Stimulated activated naive CD8-positive, alpha-beta T cell treated with anti-CD3 and anti-CD28 coated beads, Interleukin-15, Interleukin-2, amounts not matched to agents 100 ng/mL and 50 ng/mL, for 24 hours (primary cell): ENCODE measurements around the gene PUDP.
"Not testable (repeated sequence)": the region's sequence is repeated elsewhere in the genome, so short reads cannot be mapped to it uniquely, and the experiment has no call there.

Experiments
- H3K27ac Mint-ChIP-seq: one replicate; pipeline ENCODE4 v1.8.0; 2021; ENCODE audit warnings: mild to moderate bottlenecking, mixed read lengths
- H3K27me3 Mint-ChIP-seq: one replicate; pipeline ENCODE4 v1.8.0; 2021; ENCODE audit warnings: mixed read lengths
- H3K36me3 Mint-ChIP-seq: one replicate; pipeline ENCODE4 v1.8.0; 2021; ENCODE audit warnings: low read depth, mixed read lengths
- H3K4me1 Mint-ChIP-seq: one replicate; pipeline ENCODE4 v1.8.0; 2021; ENCODE audit warnings: low read depth, mixed read lengths
- H3K4me3 Mint-ChIP-seq: one replicate; pipeline ENCODE4 v1.8.0; 2021; ENCODE audit warnings: mild to moderate bottlenecking, mixed read lengths
- H3K9me3 Mint-ChIP-seq: one replicate; pipeline ENCODE4 v1.8.0; 2021; ENCODE audit warnings: mixed read lengths

The PUDP gene

GRCh38 chrX:7024850-7025249 is 123.1 kb downstream of the PUDP start:
- Mint-ChIP-seq H3K27ac (no peak overlapping the region), H3K36me3 (no peaks in the 10 kb centered on the region), H3K9me3 (peaks cover under 1% of the 10 kb centered on the region), H3K27me3 (no peaks in the 10 kb centered on the region), H3K4me3 (no peak overlapping the region), H3K4me1 (no peaks in the 10 kb centered on the region)

- not testable (repeated sequence) for H3K36me3 Mint-ChIP-seq, H3K9me3 Mint-ChIP-seq, H3K4me3 Mint-ChIP-seq, H3K27ac Mint-ChIP-seq, H3K27me3 Mint-ChIP-seq, H3K4me1 Mint-ChIP-seq
These were observed 125.0 kb downstream of the PUDP start for GRCh38 chrX:7022996-7023395.

- no peaks in the 10 kb centered on the region for H3K4me1 Mint-ChIP-seq
- H3K27ac Mint-ChIP-seq: no peak overlapping the region
- H3K36me3 Mint-ChIP-seq: no peaks in the 10 kb centered on the region
- no peaks in the 10 kb centered on the region for H3K27me3 Mint-ChIP-seq
- peaks cover 3% of the 10 kb centered on the region for H3K9me3 Mint-ChIP-seq
- H3K4me3 Mint-ChIP-seq: no peak overlapping the region
These were observed 126.0 kb downstream of the PUDP start for GRCh38 chrX:7021991-7022390.

- H3K27me3 Mint-ChIP-seq: no peaks in the 10 kb centered on the region
- no peaks in the 10 kb centered on the region for H3K36me3 Mint-ChIP-seq
- peaks cover 3% of the 10 kb centered on the region for H3K9me3 Mint-ChIP-seq
- no peak overlapping the region for H3K4me3 Mint-ChIP-seq
- no peaks in the 10 kb centered on the region for H3K4me1 Mint-ChIP-seq
- H3K27ac Mint-ChIP-seq: no peak overlapping the region
These were observed 128.4 kb downstream of the PUDP start for GRCh38 chrX:7019555-7019954.

DNA sequence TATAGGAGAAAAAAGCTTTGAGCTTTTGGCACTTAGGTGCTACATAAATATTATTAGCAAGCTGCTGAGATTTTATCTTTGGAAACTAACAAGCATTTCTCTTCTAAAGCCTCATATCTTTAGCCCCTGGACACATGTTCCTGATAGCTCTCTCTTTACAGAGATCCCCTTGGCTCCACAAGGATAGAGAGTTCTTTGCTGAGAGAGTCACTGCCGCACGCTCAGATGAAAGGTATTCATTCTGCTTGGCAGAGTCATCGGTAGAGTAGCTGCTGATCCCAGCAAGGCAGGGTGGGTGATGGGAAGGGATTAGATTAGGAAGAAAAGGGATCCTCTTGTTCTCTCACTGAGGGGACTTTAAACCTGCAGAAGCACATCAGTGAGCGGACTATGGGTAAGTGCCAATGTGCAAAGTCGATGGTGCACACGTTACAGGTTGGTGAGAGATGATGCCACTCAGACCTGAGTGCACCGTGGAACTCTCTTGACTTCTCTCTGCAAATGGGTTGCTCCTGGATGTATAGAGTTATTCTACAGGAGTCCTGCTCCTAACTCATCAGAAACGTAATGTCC is 135.6 kb downstream of the PUDP start:
- not testable (repeated sequence) for H3K27ac Mint-ChIP-seq, H3K4me3 Mint-ChIP-seq, H3K27me3 Mint-ChIP-seq, H3K36me3 Mint-ChIP-seq, H3K9me3 Mint-ChIP-seq, H3K4me1 Mint-ChIP-seq

GRCh38 chrX:7010897-7011296 is 137.1 kb downstream of the PUDP start:
- H3K4me3 Mint-ChIP-seq, H3K36me3 Mint-ChIP-seq, H3K27me3 Mint-ChIP-seq, H3K9me3 Mint-ChIP-seq, H3K4me1 Mint-ChIP-seq, H3K27ac Mint-ChIP-seq: not testable (repeated sequence)

DNA sequence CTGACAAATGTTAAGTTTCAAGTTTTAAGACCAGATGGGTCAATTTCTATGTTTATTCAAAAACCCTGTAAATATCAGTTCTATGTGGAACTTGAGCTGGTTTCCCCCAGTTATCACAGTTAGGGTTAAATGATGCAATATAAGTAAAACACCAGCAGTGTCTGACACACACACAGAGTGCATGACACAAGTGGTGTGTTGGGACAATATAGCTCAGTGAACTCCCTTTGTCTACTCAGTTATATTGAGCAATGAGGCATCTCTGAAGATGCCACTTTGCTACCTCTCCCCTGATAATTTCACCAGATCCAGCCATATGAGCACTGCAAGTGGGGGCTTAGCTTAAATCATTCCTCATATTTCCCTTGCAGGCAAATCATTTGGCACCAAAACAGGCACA is 140.6 kb downstream of the PUDP start:
- not testable (repeated sequence) for H3K4me3 Mint-ChIP-seq, H3K27ac Mint-ChIP-seq, H3K4me1 Mint-ChIP-seq, H3K36me3 Mint-ChIP-seq, H3K27me3 Mint-ChIP-seq, H3K9me3 Mint-ChIP-seq
